ENCODE results near the gene TMIGD2. TPM values are rescaled to one million over a fixed set of nuclear protein-coding genes. Genes with fewer than 3 reads are reported as not detected.

Gene TMIGD2
- polyA plus RNA-seq, 3 donors = 0.26 TPM; not detected in 2

DNA sequence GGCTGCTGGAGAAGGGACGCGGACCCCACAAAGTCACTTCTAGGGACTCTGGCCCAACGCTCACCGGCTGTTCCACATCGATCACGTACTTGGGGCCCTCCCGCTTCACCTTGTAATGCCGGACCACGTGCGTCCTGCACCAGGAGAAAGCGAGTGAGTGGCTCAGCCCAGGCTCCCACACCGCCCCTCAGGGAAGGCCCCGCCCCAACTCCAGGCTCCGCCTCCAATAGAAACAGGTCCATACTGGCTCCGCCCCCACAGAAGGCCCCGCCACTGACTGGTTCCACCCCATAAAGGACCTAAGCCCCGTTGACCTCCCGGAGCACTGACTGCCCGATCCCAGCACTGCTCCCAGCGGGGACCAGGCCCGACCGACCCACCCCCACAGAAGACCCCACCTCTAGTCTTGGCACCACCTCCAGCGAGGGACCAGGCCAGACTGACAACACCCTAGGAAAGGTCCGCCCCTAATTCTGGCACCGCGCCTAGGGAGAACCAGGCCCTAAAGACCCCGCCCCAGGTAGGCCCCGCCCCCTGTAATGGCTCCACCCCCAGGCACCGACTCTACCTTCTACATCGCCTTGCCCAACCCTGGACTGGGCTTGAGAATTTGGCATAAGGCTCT is 25.2 kb upstream of the TMIGD2 start:
- H3K9me3 ChIP-seq (replicated peaks in 1 of 2; ENCODE audit: control insufficient read depth in 1 of 2, insufficient read depth in 1 of 2, low read length in 2 of 2) = peaks cover 3 to 20% of the 10 kb centered on the region in 2 donors
- H3K79me2 ChIP-seq (ENCODE audit: insufficient read depth, low read length) = no peaks in the 10 kb centered on the region
- TF ChIP-seq, protein P1, sequence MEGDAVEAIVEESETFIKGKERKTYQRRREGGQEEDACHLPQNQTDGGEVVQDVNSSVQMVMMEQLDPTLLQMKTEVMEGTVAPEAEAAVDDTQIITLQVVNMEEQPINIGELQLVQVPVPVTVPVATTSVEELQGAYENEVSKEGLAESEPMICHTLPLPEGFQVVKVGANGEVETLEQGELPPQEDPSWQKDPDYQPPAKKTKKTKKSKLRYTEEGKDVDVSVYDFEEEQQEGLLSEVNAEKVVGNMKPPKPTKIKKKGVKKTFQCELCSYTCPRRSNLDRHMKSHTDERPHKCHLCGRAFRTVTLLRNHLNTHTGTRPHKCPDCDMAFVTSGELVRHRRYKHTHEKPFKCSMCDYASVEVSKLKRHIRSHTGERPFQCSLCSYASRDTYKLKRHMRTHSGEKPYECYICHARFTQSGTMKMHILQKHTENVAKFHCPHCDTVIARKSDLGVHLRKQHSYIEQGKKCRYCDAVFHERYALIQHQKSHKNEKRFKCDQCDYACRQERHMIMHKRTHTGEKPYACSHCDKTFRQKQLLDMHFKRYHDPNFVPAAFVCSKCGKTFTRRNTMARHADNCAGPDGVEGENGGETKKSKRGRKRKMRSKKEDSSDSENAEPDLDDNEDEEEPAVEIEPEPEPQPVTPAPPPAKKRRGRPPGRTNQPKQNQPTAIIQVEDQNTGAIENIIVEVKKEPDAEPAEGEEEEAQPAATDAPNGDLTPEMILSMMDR (IDR thresholded peaks at IDR 0.05) = no peak
- peak overlapping the region; percentile 54 for H2AFZ ChIP-seq (ENCODE audit: insufficient read depth, low read depth, low read length, poor library complexity, severe bottlenecking)
- H3K36me3 ChIP-seq (replicated peaks in 1 of 2; ENCODE audit: control insufficient read depth in 1 of 2, insufficient read depth in 2 of 2, low read length in 2 of 2) = no peaks in the 10 kb centered on the region
- no peaks in the 10 kb centered on the region for H4K20me1 ChIP-seq (ENCODE audit: insufficient read depth, low read length)
- Mint-ChIP-seq H3K27ac (peak overlapping the region in 2 of 7 donors; percentile 1 to 32), H3K4me3 (peak overlapping the region; percentile 76 to 85), H3K27me3 (ENCODE audit: low read depth in 3 of 3) (peaks cover 28 to 45% (median 41%) of the 10 kb centered on the region in 3 donors), H3K36me3 (peaks cover 3% of the 10 kb centered on the region in 2 donors), H3K9me3 (peaks cover 8 to 33% (median 21%) of the 10 kb centered on the region in 7 donors), H3K4me1 (peaks cover 30% of the 10 kb centered on the region)
- 1% methylated on average over 24 of the region's 30 CpGs for WGBS (ENCODE audit: insufficient coverage)
- H3K4me1 ChIP-seq (ENCODE audit: control insufficient read depth in 1 of 2, insufficient read depth in 2 of 2, low read length in 2 of 2) = peaks cover 23 to 26% of the 10 kb centered on the region in 2 donors
- H3K4me2 ChIP-seq (replicated peaks; ENCODE audit: extremely low read depth, low read length, poor library complexity, severe bottlenecking) = peak overlapping the region; percentile 77
- H3K9ac ChIP-seq (ENCODE audit: insufficient read depth, low read length, poor library complexity, severe bottlenecking) = no peak overlapping the region
- peak overlapping the region in 2 of 3 experiments; percentile 39 to 65 for H3K4me3 ChIP-seq (replicated peaks in 1 of 3; ENCODE audit: low read depth in 2 of 3, low read length in 3 of 3)
- peak; percentile 33 to 53 (median 36) for DNase-seq
- no peak overlapping the region for H3K27ac ChIP-seq (ENCODE audit: low read depth in 1 of 2, low read length in 2 of 2)
- intact Hi-C loops (cut with micrococcal nuclease) = loop anchor here in 1 of 2 donors (10.0 kb wide), 1 partner anchor 347 kb away; the partner anchor contains the start of gene MYDGF
- H3K27me3 ChIP-seq (ENCODE audit: control insufficient read depth in 2 of 2, insufficient read depth in 2 of 2, low read length in 2 of 2) = peaks cover 2 to 28% of the 10 kb centered on the region in 2 donors

DNA sequence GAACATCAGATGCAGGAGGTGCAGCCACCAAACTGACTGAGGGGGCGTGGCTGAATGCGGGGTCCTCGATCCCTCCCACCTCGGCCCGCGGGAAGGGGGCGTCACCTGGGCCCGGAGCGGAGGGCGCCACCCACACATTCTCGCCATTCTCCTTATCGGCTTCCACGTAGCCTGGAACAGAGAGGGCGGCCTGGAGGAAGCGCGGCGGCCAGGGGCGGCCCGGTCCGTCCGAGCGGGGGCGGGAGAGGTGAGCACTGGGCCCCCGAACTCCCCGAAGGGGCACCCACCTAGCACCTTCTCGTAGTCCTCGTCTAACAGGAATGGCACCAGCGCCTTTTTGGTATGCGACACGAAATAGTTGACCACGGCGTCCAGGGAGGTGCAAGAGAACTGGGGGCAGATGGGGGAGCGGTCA is 24.7 kb upstream of the TMIGD2 start:
- no peak for DNase-seq
- no peaks in the 10 kb centered on the region for H3K79me2 ChIP-seq (ENCODE audit: insufficient read depth, low read length)
- H3K27me3 ChIP-seq (ENCODE audit: control insufficient read depth in 2 of 2, insufficient read depth in 2 of 2, low read length in 2 of 2) = peaks cover 2 to 28% of the 10 kb centered on the region in 2 donors
- intact Hi-C loops (cut with micrococcal nuclease) = loop anchor here in 1 of 2 donors (10.0 kb wide), 1 partner anchor 348 kb away; the partner anchor contains the start of gene MYDGF
- H3K4me3 ChIP-seq (replicated peaks in 1 of 3; ENCODE audit: low read depth in 2 of 3, low read length in 3 of 3) = peak overlapping the region in 1 of 3 experiments; percentile 65
- peaks cover 3% of the 10 kb centered on the region in 2 donors for H3K36me3 Mint-ChIP-seq
- TF ChIP-seq, protein P1 (IDR thresholded peaks at IDR 0.05) = no peak
- peaks cover 23 to 26% of the 10 kb centered on the region in 2 donors for H3K4me1 ChIP-seq (ENCODE audit: control insufficient read depth in 1 of 2, insufficient read depth in 2 of 2, low read length in 2 of 2)
- 1% methylated on average over 29 of the region's 33 CpGs for WGBS (ENCODE audit: insufficient coverage)
- no peaks in the 10 kb centered on the region for H4K20me1 ChIP-seq (ENCODE audit: insufficient read depth, low read length)
- H3K9me3 Mint-ChIP-seq = peaks cover 12 to 39% (median 26%) of the 10 kb centered on the region in 7 donors
- no peak overlapping the region for H3K9ac ChIP-seq (ENCODE audit: insufficient read depth, low read length, poor library complexity, severe bottlenecking)
- H3K4me2 ChIP-seq (replicated peaks; ENCODE audit: extremely low read depth, low read length, poor library complexity, severe bottlenecking) = peak overlapping the region; percentile 77
- H3K4me3 Mint-ChIP-seq = peak overlapping the region in 1 of 2 donors; percentile 85
- H3K27me3 Mint-ChIP-seq (ENCODE audit: low read depth in 3 of 3) = peaks cover 30 to 45% (median 44%) of the 10 kb centered on the region in 3 donors
- peaks cover 30% of the 10 kb centered on the region for H3K4me1 Mint-ChIP-seq
- H3K9me3 ChIP-seq (replicated peaks in 1 of 2; ENCODE audit: control insufficient read depth in 1 of 2, insufficient read depth in 1 of 2, low read length in 2 of 2) = peaks cover 7 to 25% of the 10 kb centered on the region in 2 donors
- no peak overlapping the region for H3K27ac Mint-ChIP-seq
- no peaks in the 10 kb centered on the region for H3K36me3 ChIP-seq (replicated peaks in 1 of 2; ENCODE audit: control insufficient read depth in 1 of 2, insufficient read depth in 2 of 2, low read length in 2 of 2)
- no peak overlapping the region for H3K27ac ChIP-seq (ENCODE audit: low read depth in 1 of 2, low read length in 2 of 2)
- peak overlapping the region; percentile 54 for H2AFZ ChIP-seq (ENCODE audit: insufficient read depth, low read depth, low read length, poor library complexity, severe bottlenecking)

Measured in CD14-positive monocyte (primary cell).